Peyer's patch (tissue), 4 donors: Measurements from ENCODE around the gene ALX3.

Experiments
- CTCF ChIP-seq, 6 experiments: fragments of 450-650 bp in 4 of 6; fragments of 200-600 bp in 2 of 6; sonication (generic) in 1 of 6; IDR thresholded peaks; one replicate each; pipeline ENCODE4 v1.5.1; 2017 to 2019; ENCODE audit warnings: antibody characterized with exemption in 6 of 6, mild to moderate bottlenecking in 3 of 6, moderate library complexity in 1 of 6
- POLR2A ChIP-seq, 2 donors: fragments of 450-650 bp; IDR thresholded peaks; one replicate each; pipeline ENCODE4 v1.5.1; 2017; ENCODE audit warnings: antibody characterized with exemption in 2 of 2, mild to moderate bottlenecking in 2 of 2, moderate library complexity in 2 of 2

GRCh38 chr1:110032327-110032726 is 38.1 kb downstream of the ALX3 start:
- TF ChIP-seq CTCF (IDR thresholded peaks at IDR 0.05) (no peak), POLR2A (IDR thresholded peaks at IDR 0.05) (no peak)
